ENCODE data around the gene TRIM51G.
"Not testable (repeated sequence)": the region's sequence is repeated elsewhere in the genome, so short reads cannot be mapped to it uniquely, and the experiment has no call there.

Gene TRIM51G, protein sequence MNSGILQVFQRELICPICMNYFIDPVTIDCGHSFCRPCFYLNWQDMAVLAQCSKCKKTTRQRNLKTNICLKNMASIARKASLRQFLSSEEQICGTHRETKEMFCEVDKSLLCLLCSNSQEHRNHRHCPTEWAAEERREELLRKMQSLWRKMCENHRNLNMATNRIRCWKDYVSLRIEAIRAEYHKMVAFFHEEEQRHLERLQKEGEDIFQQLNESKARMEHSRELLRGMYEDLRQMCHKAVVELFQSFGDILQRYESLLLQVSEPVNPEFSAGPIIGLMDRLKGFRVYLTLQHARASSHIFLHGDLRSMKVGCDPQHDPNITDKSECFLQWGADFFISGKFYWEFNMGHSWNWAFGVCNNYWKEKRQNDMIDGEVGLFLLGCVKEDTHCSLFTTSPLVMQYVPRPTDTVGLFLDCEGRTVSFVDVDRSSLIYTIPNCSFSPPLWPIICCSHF

GRCh38 chr11:48983785-48984184 is at the start of gene TRIM51G:
Gene TRIM51G, minus strand, starts transcription at chr11:48983885. Its CDS starts 2,190 bp downstream, at chr11:48981695.
- not testable (repeated sequence) for DNase-seq (ENCODE audit: low spot score)

DNA sequence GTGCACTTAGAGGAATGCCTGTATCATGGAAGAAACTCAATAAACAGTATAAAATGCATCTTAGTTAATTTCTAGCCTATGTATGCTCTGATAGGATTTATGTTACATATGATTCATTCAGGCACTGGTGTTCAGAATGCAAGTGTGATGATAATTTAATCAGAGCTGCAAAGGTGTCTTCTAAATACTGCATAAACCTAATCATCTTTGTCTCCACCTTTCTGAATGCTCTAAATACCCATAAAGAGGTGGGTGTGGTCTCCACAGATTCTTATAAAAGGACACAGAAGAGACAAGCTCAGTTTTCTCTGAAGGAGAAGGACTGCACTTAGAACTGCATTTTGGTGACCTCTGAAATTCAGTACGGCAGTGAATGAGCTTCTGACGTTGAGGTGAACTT is 44.8 kb upstream of the TRIM51G start, which contains the start of gene TRIM49B:
TSS of gene TRIM49B (plus strand) at position 301 of the 400 bp plus-strand sequence. CDS start 2,777 bp downstream, outside the sequence.
- not testable (repeated sequence) for DNase-seq (ENCODE audit: low spot score)

DNA sequence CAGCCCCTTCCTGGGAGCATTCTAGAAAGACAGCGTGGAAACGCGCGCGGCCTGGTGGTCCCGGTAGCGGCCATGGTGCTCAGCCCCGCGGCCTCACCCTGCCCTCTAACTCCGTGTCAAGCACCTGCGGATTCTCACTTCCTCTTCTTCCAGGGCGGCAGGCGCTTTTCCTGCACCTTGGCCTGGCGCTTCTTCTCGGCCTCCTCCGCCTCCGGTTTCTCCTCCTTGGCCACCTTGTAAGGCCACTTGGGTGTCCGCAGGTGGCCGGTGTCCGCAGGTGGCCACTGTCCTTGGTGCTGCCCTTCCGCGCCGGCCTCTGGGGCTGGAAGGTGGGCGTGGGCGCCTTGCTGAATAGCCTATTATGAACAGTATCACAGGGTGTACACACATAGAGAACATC is 15.1 kb downstream of the TRIM51G start:
- not testable (repeated sequence) for DNase-seq (ENCODE audit: low spot score)

DNA sequence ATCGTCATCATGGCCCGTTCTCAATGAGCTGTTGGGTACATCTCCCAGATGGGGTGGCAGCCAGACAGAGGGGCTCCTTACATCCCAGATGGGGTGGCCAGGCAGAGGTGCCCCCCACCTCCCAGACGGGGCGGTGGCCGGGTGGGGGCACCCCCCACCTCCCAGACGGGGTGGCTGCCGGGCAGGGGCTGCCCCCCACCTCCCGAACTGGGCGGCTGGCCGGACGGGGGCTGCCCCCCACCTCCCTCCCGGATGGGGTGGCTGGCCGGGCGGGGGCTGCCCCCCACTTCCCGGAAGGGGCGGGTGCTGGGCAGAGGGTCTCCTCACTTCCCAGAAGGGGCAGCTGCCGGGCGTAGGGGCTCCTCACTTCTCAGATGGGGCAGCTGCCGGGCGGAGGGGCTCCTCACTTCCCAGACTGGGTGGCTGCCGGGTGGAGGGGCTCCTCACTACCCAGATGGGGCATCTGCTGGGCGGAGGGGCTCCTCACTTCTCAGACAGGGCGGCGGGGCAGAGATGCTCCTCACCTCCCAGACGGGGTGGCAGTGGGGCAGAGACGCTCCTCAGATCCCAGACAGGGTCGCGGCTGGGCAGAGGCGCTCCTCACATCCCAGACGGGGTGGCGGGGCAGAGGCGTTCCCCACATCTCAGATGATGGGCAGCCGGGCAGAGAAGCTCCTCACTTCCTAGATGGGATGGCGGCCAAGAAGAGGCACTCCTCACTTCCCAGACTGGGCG is 28.2 kb downstream of the TRIM51G start:
- DNase-seq (ENCODE audit: low spot score) = not testable (repeated sequence)

DNA sequence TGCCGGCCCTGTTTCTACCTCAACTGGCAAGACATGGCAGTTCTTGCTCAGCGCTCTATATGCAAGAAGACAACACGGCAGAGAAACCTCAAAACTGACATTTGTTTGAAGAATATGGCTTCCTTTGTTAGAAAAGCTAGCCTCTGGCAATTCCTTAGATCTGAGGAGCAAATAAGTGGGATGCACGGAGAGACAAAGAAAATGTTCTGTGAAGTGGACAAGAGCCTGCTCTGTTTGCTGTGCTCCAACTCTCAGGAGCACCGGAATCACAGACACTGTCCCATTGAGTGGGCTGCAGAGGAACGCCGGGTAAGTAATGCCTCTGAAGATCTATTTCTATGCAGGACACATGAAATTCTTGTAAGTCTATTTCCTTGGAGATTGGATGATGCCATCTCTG is 37.9 kb downstream of the TRIM51G start:
- DNase-seq (ENCODE audit: low spot score) = not testable (repeated sequence)
